ENCODE measurements around the gene NTMT1.
"Not testable (repeated sequence)": the region's sequence is repeated elsewhere in the genome, so short reads cannot be mapped to it uniquely, and the experiment has no call there.

NTMT1 gene

DNA sequence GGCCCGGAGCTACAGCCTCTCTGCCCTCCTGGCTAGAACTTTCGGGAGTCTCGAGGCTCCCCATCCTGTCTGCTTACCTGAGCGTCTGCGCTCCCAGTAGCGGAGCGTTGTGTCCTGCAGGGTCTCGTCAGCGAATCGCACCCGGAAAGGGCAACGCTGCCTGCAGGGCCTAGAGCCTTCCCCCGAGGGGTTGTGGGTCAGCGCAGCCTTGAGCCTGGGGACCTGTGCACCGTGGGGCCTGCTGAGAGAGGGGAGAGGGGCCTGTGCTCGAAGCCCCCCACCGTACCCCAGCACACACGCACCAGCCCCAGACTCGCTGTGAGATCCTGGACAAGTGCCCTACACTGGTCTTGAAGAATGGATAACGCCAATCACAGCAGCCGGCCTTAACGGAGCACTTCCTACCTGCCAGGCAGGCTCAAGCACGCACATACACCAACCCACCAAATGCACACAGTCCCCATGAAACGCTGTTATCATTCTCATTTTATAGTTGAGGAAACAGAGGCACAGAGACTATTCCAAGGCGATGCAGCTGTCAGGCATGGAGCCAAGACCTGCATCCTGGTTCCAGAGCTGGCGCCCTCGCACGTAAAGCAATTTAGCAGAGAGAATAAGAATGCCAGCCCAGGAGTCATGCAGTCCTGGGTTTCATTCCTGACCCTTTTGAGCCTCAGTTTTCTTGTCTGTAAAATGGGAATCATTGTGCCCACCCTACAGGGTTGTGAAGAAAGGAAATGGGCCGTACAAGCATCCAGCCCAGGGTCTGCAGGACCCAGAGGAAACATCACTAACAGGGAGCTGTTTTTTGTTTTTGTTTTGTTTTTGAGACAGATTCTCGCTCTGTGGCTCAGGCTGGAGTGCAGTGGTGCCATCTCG, 10.3 kb upstream of the NTMT1 start:
- no peak for DNase-seq (ENCODE audit: low spot score)

GRCh38 chr9:129617167-129617566, 8.8 kb upstream of the NTMT1 start:
- peak; percentile 90 for DNase-seq (ENCODE audit: low spot score)

GRCh38 chr9:129619787-129620668, 5.9 kb upstream of the NTMT1 start:
- peak; percentile 58 for DNase-seq (ENCODE audit: low spot score)

DNA sequence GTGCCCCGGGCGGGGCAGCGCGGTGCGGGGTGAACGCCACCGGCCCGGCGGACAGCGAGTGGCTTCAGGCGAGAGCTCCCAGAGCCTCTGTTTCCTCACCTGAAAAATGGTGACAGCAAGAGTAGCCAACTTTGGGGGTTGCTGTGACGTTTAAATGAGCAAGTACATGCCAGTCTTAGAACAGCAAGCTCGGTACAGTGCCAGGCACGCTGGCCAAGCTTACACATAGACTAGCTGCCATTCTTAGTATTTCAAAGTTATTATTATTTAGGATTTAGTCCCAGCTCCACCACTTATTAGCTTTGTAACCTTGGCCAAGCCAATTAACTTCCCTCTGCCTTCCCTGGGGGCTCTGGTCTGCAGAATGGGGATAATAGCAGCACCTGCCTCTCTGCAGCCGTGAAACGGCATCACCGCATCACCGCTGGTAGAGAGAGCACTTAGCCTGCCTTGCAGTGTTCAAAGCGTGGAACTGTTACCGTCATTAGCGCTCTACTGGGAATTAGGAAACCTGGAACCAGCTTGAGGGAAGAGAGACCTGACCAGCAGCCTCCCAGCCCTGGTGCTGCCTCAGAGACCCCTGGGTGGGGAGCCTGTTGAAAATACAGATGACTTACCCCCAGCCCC, 5.2 kb upstream of the NTMT1 start, which contains the start of gene C9orf50:
TSS of gene C9orf50 (minus strand) at position 433 of the 627 bp plus-strand sequence. CDS start 527 bp downstream, outside the sequence.
- DNase-seq (ENCODE audit: low spot score), result no peak

GRCh38 chr9:129623331-129623730, 2.6 kb upstream of the NTMT1 start:
- no peak for DNase-seq (ENCODE audit: low spot score)

DNA sequence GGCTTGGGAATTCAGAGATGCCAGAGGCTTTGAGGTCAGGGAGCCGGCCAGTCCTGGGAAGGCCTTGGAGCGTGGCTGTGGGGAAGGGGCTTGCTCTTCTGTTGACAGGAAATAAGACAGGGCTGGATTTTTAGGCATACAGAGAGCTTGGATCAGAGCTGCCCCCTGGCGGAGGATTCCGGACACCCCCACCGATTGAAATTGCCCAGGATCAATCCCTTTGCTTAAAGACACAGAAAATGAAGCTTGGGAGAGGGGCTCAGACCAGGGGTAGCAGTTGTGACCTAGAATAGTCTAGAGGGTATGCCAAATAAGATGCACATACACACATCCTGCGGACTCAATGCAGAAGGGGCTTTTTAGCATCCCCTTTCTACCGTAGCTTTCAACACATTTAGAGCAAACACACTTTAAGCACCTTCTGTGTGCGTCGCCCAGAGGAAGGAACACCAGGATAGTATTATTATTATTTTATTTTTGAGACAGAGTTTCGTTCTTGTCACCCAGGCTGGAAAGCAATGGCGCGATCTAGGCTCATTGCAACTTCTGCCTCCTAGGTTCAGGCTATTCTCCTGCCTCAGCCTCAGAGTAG, 1.7 kb upstream of the NTMT1 start:
- DNase-seq (ENCODE audit: low spot score), result peak; percentile 94

DNA sequence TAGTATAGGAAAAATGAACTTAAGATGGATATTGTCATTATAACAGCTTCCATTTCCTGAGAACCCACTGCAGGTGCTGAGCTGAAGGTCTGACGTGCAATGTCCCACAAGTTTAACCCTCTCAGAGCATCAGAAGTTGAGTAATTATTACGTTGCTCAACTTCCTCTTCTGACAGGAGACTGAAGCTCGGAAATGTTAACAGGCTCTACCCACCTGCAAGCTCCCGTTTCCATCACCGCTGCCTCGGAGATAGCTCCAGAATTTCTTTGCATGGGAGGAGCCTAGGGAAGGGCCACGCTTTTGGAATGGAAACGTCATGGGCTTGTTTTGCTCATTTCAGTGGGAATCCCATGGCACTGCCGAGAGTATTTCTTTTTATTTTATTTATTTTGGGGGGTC, 1.0 kb upstream of the NTMT1 start:
- DNase-seq (ENCODE audit: low spot score), result peak; percentile 86

DNA sequence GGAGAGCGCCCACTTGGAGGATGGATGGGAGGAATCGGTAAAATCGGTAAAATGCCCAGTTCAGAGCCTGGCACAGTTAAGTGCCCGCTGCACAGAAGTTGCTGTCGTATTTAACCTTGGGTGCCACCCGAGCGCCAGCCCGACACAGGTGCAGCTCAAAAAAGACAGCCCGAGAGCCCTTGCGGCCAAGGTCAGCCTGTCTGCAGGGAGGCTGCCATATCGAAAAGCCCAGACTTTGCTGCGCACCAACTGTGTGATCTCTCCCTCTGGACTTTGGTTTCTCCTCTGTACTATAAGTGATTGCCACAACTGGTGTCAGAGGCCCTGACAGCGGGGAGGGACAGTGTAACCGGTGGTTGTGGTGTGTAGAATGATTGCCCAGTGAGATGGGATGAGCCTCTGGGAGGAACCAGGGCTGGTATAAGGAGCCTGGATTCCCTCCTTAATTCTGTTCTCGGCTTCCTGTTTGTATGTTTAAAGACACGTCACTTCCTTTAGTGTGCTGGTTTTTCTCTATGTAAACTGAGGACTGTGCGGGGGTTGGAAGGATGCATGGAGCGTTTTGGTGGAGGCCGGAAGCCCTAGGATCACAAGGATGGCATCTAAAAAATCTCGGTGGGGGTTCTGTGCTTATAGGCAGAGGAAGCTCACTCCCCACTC, 792 bp downstream of the NTMT1 start:
- no peak for DNase-seq (ENCODE audit: low spot score)

- DNase-seq (ENCODE audit: low spot score), result no peak
Measured at GRCh38 chr9:129627556-129628440, 1.8 kb downstream of the NTMT1 start.

DNA sequence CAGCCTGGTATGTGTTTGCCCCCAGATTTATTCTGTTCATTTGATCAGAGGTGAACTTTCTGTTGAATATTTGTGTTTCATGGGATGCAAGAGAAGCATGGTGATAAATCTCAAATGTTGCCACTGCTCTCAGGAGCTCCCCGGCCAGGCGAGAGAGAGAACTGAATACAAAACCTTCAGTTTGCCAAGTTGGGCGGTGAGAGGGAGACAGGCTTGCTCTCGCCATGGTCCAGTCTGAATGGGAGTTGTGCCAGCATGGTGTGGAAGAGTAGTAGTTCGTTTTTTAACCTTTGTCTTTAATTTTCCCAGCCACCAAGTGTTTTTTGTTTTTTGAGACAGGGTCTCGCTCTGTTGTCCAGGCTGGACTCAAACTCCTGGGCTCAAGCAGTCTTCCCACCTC, 2.7 kb downstream of the NTMT1 start:
- DNase-seq (ENCODE audit: low spot score), result no peak

DNA sequence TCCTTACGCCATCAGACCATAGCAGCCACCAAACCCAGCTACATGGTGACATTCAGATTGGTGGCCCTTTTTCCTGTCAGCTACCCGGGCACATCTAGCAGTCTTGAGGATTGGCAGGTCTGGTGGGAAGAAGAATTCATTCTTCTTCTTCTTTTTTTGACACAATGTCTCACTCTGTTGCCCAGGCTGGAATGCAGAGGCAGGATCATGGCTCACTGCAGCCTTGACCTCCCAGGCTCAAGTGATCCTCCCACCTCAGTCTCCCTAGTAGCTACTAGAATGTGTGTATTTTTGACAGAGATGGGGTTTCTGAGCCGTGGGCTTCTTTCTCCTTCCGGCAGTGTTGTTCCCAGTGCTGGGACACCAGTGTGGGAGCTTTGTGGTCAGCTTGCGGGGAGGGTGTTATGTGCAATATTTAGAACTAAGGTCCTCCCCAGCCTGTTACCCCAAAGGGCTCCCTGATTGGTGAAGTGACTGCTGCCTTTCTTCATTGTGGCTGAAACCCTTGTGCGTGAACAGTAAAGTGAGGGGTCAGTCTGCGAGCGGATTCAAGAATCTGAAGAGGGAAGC, 3.4 kb downstream of the NTMT1 start:
- DNase-seq (ENCODE audit: low spot score), result no peak

DNA sequence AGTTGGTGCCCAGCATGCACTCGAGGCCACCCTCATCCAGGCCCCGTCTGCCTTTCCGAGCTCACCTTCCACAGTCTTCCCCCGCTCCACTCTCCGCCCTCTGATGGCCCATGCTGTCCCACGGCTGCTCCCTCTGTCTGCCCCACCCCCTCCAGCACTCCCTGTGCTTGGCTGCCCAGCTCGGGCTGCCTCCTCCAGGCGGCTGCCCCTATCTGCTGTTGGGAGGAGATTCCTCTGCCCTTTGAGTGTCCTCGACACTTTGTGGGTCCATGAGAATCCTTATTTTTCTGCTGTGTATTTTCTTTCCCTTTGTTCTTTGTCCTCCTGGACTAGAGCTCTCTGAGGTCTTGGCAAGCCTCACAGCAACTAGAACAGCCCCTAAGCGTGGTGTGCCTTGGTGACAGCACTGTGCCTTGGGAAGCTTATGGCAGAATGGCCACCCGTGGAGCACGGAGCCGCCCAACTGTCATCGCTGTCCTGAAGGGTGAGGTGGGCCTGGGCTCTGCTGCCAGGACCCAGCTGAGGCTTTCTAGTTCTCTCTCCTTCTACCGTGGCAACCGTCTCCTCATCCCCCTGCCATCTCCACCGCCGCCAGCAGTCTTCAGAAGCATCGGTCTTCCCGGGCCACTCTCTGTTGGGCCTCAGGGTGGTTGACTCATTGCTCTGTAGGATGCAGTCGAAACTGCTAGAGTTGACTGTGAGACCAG, 5.2 kb downstream of the NTMT1 start:
- no peak for DNase-seq (ENCODE audit: low spot score)

DNA sequence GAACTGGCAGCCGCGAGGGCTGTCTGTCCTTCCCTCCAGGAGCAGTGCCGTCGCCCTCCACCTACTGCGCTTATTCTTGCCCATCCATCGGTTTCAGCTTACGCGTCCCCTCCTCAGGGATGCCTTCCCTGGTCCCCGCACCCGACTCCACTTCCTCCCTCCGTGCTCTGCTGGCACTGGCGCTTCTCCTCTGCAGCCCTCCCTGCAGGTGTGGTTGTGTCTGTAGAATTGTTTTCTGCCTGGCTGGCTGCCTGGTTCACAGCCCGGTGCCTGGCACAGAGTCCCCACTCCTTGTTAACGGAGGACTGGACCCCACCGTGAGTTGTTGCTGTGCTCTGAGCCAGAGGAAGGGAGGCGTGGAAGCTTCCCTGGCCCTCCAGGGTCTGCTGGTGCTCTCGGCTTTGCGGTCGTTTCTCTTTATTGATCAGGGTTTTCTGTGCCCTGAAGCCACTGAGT, 5.7 kb downstream of the NTMT1 start:
- DNase-seq (ENCODE audit: low spot score), result no peak

GRCh38 chr9:129632460-129632859, 6.5 kb downstream of the NTMT1 start:
- no peak for DNase-seq (ENCODE audit: low spot score)

DNA sequence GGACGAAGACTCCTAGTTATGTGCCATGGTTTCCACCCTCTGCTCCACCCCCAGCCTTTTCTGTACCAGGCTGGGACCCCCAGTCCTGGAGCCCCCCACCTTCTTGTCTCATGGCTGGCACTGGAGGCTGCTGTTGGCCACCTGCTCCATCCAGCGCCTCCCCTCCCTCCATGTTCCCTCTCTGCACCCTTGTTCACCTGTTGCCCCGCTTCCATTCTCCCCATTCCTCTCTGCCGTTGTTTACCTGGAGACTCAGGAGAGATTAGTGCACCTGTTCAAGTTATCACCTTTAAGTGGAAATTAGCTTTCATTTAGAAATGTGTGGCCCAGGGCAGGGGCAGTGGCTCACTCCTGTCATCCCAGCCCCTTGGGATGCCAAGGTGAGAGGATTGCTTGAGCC, 7.2 kb downstream of the NTMT1 start:
- DNase-seq (ENCODE audit: low spot score), result no peak

GRCh38 chr9:129633848-129634247, 7.9 kb downstream of the NTMT1 start:
- no peak for DNase-seq (ENCODE audit: low spot score)

DNA sequence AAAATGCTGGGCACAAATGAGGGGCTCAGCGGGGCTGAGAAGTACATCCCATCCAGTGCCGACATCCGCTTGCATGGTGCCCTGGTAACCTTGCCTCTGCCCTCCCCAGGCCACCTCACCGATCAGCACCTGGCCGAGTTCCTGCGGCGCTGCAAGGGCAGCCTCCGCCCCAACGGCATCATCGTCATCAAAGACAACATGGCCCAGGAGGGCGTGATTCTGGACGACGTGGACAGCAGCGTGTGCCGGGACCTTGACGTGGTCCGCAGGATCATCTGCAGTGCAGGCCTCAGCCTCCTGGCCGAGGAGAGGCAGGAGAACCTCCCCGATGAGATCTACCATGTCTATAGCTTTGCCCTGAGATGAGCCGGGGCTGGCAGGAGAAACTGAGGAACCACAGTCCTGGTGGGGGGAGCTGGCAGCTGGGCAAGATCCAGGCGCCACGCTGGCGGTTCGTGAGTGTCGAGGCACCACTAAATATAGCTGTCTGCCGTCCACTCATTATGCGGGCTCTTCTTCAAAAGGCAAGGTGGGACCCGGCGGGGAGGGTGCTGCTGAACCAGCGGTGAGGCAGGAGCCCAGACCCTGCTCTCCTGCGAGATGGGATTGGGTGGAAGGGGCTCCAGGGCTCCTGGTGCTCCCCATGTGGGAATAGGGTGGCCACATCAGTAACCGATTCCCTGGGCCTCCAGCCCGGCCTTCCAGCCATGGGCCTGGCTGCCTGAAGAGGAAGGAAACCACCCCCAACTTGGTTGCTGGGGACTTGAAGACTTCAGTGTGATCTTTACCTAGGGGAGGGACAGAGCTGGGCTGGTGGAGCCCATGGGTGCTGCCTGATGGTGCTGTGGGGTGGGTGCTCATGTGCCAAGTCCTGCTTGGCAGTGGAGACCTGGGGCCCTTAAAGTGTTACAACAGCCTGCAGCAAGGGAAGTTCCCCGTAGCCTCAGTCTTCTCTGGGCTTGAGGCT, 9.4 kb downstream of the NTMT1 start:
- no peak for DNase-seq (ENCODE audit: low spot score)

- not testable (repeated sequence) for DNase-seq (ENCODE audit: low spot score)
Measured at GRCh38 chr9:129636343-129636742, 10.4 kb downstream of the NTMT1 start.
